Body of pancreas (tissue), 4 donors: ENCODE measurements around the gene KRT15. TPM values are rescaled to one million over a fixed set of nuclear protein-coding genes. Genes with fewer than 3 reads are reported as not detected.

ENCODE experiments used
- ATAC-seq: fragments of 150-250 bp; one replicate; pipeline ENCODE4 v1.9.1; 2016
- DNase-seq, 4 donors: peaks; one replicate each; pipeline ENCODE4 v3.0.0-alpha.2; 2019
- H3K27ac ChIP-seq, 4 donors: fragments of 200-600 bp; sonication (generic); 1 replicate in 3 of 4; 2 replicates in 1 of 4; pipeline versions ENCODE4 v1.5.1 to v1.6.1; 2016 to 2019; ENCODE audit warnings: mild to moderate bottlenecking in 1 of 4, mixed read lengths in 1 of 4, moderate library complexity in 1 of 4
- H3K27me3 ChIP-seq, 2 donors: fragments of 200-600 bp; sonication (generic); one replicate each; pipeline ENCODE4 v1.6.0; 2016; ENCODE audit warnings: mild to moderate bottlenecking in 1 of 2
- H3K36me3 ChIP-seq, 2 donors: fragments of 200-600 bp; sonication (generic); replicated peaks in 1 of 2; 2 replicates each; pipeline ENCODE4 v1.5.1; 2016; ENCODE audit warnings: low read depth in 2 of 2; ENCODE audit not compliant: insufficient read depth in 1 of 2
- H3K4me1 ChIP-seq: fragments of 200-600 bp; sonication (generic); one replicate; pipeline ENCODE4 v1.6.0; 2016
- H3K4me3 ChIP-seq, 2 donors: fragments of 200-600 bp; sonication (generic); 1 replicate in 1 of 2; 2 replicates in 1 of 2; pipeline ENCODE4 v1.5.1; 2016 to 2019
- H3K9me3 ChIP-seq, 3 donors: fragments of 200-600 bp; sonication (generic); 1 replicate in 2 of 3; 2 replicates in 1 of 3; pipeline ENCODE4 v1.5.1; 2016
- POLR2A ChIP-seq, 3 donors: fragments of 450-650 bp; IDR thresholded peaks; one replicate each; pipeline ENCODE4 v1.6.1; 2016; ENCODE audit warnings: antibody characterized with exemption in 3 of 3, mild to moderate bottlenecking in 2 of 3
- WGBS, 2 donors: methylation state at CpG; one replicate each; pipeline ENCODE4 v1.1.5; 2017; 5-methylcytosine and 5-hydroxymethylcytosine counted together
- intact Hi-C: fragments of 100-400 bp; cut with DNase I; formaldehyde crosslinking; loops from one replicate; pipeline ENCODE4 v1.15.1; 2023
- total RNA-seq, 2 donors: library from RNA; depleted of rRNA; stranded (reverse); fragments of >200 nt; gene quantifications; one replicate each; pipeline ENCODE4 v1.1.0, GENCODE V29; 2016
- TF ChIP-seq, protein P1 (sequence below), 7 experiments: fragments of 450-650 bp in 4 of 7; fragments of 200-600 bp in 3 of 7; sonication (generic) in 3 of 7; IDR thresholded peaks; one replicate each; pipeline ENCODE4 v1.5.1; 2016 to 2019; ENCODE audit warnings: antibody characterized with exemption in 7 of 7

The KRT15 gene
- total RNA-seq, 2 donors from 2014 or later: 0.52 TPM; not detected in 1

DNA sequence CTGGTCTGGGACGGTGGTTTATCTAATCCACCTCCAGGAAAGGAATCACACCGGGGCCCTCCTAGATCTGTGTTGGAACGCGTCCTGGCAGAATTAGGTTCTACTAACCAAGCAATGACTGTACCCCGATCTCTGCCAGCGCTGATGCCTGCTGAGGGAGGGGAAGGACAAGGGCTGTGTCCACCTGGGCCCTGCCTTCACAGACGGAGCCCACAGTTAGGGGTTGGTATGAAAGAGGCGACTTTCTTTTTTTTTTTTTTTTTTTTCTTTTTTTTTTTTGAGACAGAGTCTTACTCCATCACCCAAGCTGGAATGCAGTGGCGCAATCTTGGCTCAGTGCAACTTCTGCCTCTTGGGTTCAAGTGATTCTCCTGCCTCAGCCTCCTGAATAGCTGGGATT, 19.3 kb upstream of the KRT15 start:
- DNase-seq: no peak
- no peak overlapping the region for H3K4me3 ChIP-seq
- no peaks in the 10 kb centered on the region for H3K9me3 ChIP-seq
- intact Hi-C loops: no loop called here
- ATAC-seq: no peak
- H3K4me1 ChIP-seq: no peaks in the 10 kb centered on the region
- H3K36me3 ChIP-seq: no peaks in the 10 kb centered on the region
- H3K27me3 ChIP-seq: no peaks in the 10 kb centered on the region
- no peak overlapping the region for H3K27ac ChIP-seq
- TF ChIP-seq POLR2A (IDR thresholded peaks at IDR 0.05): no peak
- TF ChIP-seq, protein P1, sequence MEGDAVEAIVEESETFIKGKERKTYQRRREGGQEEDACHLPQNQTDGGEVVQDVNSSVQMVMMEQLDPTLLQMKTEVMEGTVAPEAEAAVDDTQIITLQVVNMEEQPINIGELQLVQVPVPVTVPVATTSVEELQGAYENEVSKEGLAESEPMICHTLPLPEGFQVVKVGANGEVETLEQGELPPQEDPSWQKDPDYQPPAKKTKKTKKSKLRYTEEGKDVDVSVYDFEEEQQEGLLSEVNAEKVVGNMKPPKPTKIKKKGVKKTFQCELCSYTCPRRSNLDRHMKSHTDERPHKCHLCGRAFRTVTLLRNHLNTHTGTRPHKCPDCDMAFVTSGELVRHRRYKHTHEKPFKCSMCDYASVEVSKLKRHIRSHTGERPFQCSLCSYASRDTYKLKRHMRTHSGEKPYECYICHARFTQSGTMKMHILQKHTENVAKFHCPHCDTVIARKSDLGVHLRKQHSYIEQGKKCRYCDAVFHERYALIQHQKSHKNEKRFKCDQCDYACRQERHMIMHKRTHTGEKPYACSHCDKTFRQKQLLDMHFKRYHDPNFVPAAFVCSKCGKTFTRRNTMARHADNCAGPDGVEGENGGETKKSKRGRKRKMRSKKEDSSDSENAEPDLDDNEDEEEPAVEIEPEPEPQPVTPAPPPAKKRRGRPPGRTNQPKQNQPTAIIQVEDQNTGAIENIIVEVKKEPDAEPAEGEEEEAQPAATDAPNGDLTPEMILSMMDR (IDR thresholded peaks at IDR 0.05): no peak
- WGBS, 2 donors: 85 to 89% methylated on average over 4 to 9 of the region's 9 CpGs

DNA sequence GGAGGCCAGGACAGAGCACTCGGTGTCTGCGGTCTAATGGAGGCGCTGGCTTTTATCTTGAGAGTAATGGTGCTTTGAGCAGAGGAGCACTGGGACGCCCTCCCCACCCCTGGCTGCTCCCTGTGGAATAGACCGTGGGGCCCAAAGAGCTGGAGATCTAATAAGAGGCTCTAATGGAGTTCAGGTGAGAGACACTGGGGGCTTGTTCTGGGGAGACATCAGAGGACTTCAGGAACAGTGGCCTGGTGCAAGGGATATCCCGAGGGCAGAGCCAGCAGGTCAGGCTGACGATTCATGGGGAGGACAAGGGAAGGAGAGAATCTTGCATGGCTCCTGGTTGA, 18.9 kb upstream of the KRT15 start:
- Histone ChIP-seq H3K4me1 (no peaks in the 10 kb centered on the region), H3K36me3 (no peaks in the 10 kb centered on the region), H3K27ac (no peak overlapping the region), H3K9me3 (no peaks in the 10 kb centered on the region), H3K4me3 (no peak overlapping the region), H3K27me3 (no peaks in the 10 kb centered on the region)
- 83 to 91% methylated on average over 7 of the region's 7 CpGs for WGBS, 2 donors
- ATAC-seq (no peak), DNase-seq (no peak)
- intact Hi-C loops: no loop called here
- TF ChIP-seq, protein P1 (IDR thresholded peaks at IDR 0.05): no peak
- TF ChIP-seq POLR2A (IDR thresholded peaks at IDR 0.05): no peak

- Histone ChIP-seq H3K4me3 (no peak overlapping the region), H3K27me3 (no peaks in the 10 kb centered on the region), H3K27ac (no peak overlapping the region), H3K4me1 (no peaks in the 10 kb centered on the region), H3K9me3 (no peaks in the 10 kb centered on the region), H3K36me3 (no peaks in the 10 kb centered on the region)
- WGBS, 2 donors: 71 to 80% methylated on average over 7 of the region's 7 CpGs
- no peak for TF ChIP-seq POLR2A (IDR thresholded peaks at IDR 0.05)
- TF ChIP-seq, protein P1 (IDR thresholded peaks at IDR 0.05): no peak
- ATAC-seq: no peak
- no peak for DNase-seq
- intact Hi-C loops: no loop called here
Measured at GRCh38 chr17:41536741-41537613, 18.3 kb upstream of the KRT15 start.

DNA sequence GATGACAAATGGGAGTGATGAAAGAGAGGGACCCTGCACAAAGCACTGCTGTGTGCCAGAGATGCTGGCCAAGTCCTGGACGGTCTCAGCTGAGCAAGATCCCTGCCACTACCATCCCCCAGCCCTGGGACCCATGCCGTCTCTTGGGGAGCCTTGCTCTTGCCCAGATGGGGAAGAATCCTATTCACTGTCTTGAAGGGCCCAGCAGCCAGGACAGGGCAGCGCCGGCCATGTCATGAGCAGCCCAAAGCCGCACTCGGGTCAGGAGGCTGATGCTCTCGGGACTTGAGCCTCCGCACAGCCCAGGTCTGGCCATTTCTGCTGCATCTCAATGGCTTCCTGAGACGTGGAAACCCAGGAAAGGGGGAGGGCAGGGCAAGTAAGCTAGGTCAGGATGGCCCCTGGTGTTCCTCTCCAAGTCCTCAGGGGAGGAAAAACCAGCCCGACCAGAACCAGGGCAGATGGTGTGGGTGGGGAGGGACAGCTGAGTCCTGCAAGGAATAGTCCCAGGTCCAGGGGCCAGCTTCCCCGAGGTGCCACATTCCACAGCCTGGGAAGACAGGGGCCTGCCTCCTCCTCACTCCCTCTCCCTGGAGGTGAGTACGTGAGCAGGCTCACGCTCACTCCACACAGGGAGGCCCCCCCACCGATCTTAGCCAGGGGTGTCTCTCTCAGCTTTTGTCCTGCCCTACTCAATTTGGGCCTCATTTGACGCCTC, 17.2 kb upstream of the KRT15 start:
- Histone ChIP-seq H3K36me3 (no peaks in the 10 kb centered on the region), H3K9me3 (no peaks in the 10 kb centered on the region), H3K4me3 (no peak overlapping the region), H3K27ac (no peak overlapping the region), H3K4me1 (no peaks in the 10 kb centered on the region), H3K27me3 (no peaks in the 10 kb centered on the region)
- DNase-seq (no peak), ATAC-seq (no peak)
- 22 to 63% methylated on average over 4 to 14 of the region's 15 CpGs for WGBS, 2 donors
- intact Hi-C loops: no loop called here
- TF ChIP-seq, protein P1 (IDR thresholded peaks at IDR 0.05): no peak
- TF ChIP-seq POLR2A (IDR thresholded peaks at IDR 0.05): no peak
